ENCODE measurements around the gene CRYBB3. TPM values are rescaled to one million over a fixed set of nuclear protein-coding genes. Genes with fewer than 3 reads are reported as not detected.

Gene CRYBB3
- total and polyA plus RNA-seq, 2 of the 13 experiments (the other 11 are each of a cell fraction or from before 2014, with no cell fraction given) = 0.18 to 0.28 TPM

GRCh38 chr22:25235547-25236290 lies 36.1 kb downstream of the CRYBB3 start (continued):
- TF ChIP-seq, protein P1, sequence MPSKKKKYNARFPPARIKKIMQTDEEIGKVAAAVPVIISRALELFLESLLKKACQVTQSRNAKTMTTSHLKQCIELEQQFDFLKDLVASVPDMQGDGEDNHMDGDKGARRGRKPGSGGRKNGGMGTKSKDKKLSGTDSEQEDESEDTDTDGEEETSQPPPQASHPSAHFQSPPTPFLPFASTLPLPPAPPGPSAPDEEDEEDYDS (CRISPR knock-in tag; IDR thresholded peaks at IDR 0.05) = 0 out of 2 replicates have a peak, but pooled peaks have one; percentile 39
- no peak for TF ChIP-seq TFAP4 (IDR thresholded peaks at IDR 0.05; ENCODE audit: borderline replicate concordance, low read depth)
- TF ChIP-seq ZNF350 (CRISPR knock-in tag; IDR thresholded peaks at IDR 0.05; ENCODE audit: borderline replicate concordance, low read depth) = peak; percentile 27; the same call in 1 of the 2 replicates
- no peak for TF ChIP-seq MXD4 (CRISPR knock-in tag; IDR thresholded peaks at IDR 0.05)
- TF ChIP-seq ZFP91 (CRISPR knock-in tag; IDR thresholded peaks at IDR 0.05; ENCODE audit: borderline replicate concordance) = peak; percentile 62; the same call in 1 of the 2 replicates
- no peak for TF ChIP-seq PITX1 (CRISPR knock-in tag; IDR thresholded peaks at IDR 0.05)
- TF ChIP-seq THYN1 (CRISPR knock-in tag; IDR thresholded peaks at IDR 0.05; ENCODE audit: borderline replicate concordance, low read depth) = no peak
- TF ChIP-seq, protein P2, sequence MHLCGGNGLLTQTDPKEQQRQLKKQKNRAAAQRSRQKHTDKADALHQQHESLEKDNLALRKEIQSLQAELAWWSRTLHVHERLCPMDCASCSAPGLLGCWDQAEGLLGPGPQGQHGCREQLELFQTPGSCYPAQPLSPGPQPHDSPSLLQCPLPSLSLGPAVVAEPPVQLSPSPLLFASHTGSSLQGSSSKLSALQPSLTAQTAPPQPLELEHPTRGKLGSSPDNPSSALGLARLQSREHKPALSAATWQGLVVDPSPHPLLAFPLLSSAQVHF (CRISPR knock-in tag; IDR thresholded peaks at IDR 0.05) = no peak
- no peak for TF ChIP-seq TCF7 (IDR thresholded peaks at IDR 0.05; ENCODE audit: low read depth)
- peak; percentile 18; the same call in 1 of the 2 replicates for TF ChIP-seq SAP130 (CRISPR knock-in tag; IDR thresholded peaks at IDR 0.05; ENCODE audit: low read depth)
- TF ChIP-seq, protein P3, sequence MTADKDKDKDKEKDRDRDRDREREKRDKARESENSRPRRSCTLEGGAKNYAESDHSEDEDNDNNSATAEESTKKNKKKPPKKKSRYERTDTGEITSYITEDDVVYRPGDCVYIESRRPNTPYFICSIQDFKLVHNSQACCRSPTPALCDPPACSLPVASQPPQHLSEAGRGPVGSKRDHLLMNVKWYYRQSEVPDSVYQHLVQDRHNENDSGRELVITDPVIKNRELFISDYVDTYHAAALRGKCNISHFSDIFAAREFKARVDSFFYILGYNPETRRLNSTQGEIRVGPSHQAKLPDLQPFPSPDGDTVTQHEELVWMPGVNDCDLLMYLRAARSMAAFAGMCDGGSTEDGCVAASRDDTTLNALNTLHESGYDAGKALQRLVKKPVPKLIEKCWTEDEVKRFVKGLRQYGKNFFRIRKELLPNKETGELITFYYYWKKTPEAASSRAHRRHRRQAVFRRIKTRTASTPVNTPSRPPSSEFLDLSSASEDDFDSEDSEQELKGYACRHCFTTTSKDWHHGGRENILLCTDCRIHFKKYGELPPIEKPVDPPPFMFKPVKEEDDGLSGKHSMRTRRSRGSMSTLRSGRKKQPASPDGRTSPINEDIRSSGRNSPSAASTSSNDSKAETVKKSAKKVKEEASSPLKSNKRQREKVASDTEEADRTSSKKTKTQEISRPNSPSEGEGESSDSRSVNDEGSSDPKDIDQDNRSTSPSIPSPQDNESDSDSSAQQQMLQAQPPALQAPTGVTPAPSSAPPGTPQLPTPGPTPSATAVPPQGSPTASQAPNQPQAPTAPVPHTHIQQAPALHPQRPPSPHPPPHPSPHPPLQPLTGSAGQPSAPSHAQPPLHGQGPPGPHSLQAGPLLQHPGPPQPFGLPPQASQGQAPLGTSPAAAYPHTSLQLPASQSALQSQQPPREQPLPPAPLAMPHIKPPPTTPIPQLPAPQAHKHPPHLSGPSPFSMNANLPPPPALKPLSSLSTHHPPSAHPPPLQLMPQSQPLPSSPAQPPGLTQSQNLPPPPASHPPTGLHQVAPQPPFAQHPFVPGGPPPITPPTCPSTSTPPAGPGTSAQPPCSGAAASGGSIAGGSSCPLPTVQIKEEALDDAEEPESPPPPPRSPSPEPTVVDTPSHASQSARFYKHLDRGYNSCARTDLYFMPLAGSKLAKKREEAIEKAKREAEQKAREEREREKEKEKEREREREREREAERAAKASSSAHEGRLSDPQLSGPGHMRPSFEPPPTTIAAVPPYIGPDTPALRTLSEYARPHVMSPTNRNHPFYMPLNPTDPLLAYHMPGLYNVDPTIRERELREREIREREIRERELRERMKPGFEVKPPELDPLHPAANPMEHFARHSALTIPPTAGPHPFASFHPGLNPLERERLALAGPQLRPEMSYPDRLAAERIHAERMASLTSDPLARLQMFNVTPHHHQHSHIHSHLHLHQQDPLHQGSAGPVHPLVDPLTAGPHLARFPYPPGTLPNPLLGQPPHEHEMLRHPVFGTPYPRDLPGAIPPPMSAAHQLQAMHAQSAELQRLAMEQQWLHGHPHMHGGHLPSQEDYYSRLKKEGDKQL (CRISPR knock-in tag; IDR thresholded peaks at IDR 0.05; ENCODE audit: low read depth) = no peak
- TF ChIP-seq ZNF501 (CRISPR knock-in tag; IDR thresholded peaks at IDR 0.05) = peak; percentile 78
- TF ChIP-seq BCL6 (CRISPR knock-in tag; IDR thresholded peaks at IDR 0.05) = peak; percentile 83
- no peak for TF ChIP-seq HNRNPK (IDR thresholded peaks at IDR 0.05; ENCODE audit: low read depth, low read length, poor library complexity, severe bottlenecking)
- TF ChIP-seq ZNF605 (CRISPR knock-in tag; IDR thresholded peaks at IDR 0.05) = 0 out of 2 replicates have a peak, but pooled peaks have one; percentile 22
- TF ChIP-seq, protein P4, sequence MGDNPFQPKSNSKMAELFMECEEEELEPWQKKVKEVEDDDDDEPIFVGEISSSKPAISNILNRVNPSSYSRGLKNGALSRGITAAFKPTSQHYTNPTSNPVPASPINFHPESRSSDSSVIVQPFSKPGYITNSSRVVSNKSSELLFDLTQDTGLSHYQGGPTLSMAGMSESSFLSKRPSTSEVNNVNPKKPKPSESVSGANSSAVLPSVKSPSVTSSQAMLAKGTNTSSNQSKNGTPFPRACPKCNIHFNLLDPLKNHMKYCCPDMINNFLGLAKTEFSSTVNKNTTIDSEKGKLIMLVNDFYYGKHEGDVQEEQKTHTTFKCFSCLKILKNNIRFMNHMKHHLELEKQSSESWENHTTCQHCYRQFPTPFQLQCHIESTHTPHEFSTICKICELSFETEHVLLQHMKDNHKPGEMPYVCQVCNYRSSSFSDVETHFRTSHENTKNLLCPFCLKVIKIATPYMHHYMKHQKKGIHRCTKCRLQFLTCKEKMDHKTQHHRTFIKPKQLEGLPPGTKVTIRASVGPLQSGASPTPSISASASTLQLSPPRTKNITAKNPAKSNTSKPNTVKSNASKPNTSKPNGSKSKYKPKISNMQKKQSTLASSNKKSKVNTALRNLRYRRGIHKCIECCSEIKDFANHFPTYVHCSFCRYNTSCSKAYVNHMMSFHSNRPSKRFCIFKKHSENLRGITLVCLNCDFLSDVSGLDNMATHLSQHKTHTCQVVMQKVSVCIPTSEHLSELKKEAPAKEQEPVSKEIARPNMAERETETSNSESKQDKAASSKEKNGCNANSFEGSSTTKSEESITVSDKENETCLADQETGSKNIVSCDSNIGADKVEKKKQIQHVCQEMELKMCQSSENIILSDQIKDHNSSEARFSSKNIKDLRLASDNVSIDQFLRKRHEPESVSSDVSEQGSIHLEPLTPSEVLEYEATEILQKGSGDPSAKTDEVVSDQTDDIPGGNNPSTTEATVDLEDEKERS (CRISPR knock-in tag; IDR thresholded peaks at IDR 0.05) = 0 out of 2 replicates have a peak, but pooled peaks have one; percentile 24

All from HepG2 (cell line).